ENCODE results near the gene L3MBTL2.
"Not testable (repeated sequence)": the region's sequence is repeated elsewhere in the genome, so short reads cannot be mapped to it uniquely, and the experiment has no call there.

L3MBTL2 gene

GRCh38 chr22:41252365-41252764 is 47.3 kb downstream of the L3MBTL2 start:
- TF ChIP-seq FOXP2 (optimal IDR thresholded peaks at IDR 0.05; ENCODE audit: control extremely low read depth, extremely low read length, insufficient read depth) (no peak), POLR2AphosphoS5 (IDR thresholded peaks at IDR 0.05; ENCODE audit: borderline replicate concordance, low read depth, low read length) (no peak), EZH2 (IDR thresholded peaks at IDR 0.05) (no peak)

GRCh38 chr22:41254230-41254629 is 49.1 kb downstream of the L3MBTL2 start:
- no peak overlapping the region for H3K4me3 ChIP-seq
- H3K36me3 ChIP-seq (ENCODE audit: insufficient read depth, low read length), result peaks cover 93% of the 10 kb centered on the region
- no peak overlapping the region for H3K9ac ChIP-seq (ENCODE audit: insufficient read length)
- no peaks in the 10 kb centered on the region for H3K9me3 ChIP-seq (ENCODE audit: low read depth, low read length)
- TF ChIP-seq EZH2 (IDR thresholded peaks at IDR 0.05) (no peak), FOXP2 (optimal IDR thresholded peaks at IDR 0.05; ENCODE audit: control extremely low read depth, extremely low read length, insufficient read depth) (no peak), POLR2AphosphoS5 (IDR thresholded peaks at IDR 0.05; ENCODE audit: borderline replicate concordance, low read depth, low read length) (no peak)
- no peak overlapping the region for H3K27ac ChIP-seq
- DNase-seq (ENCODE audit: low read depth, low spot score), result no peak

More at GRCh38 chr22:41252365-41252764, 47.3 kb downstream of the L3MBTL2 start:
- Histone ChIP-seq H3K9me3 (ENCODE audit: low read depth, low read length) (no peaks in the 10 kb centered on the region), H3K4me3 (no peak overlapping the region), H3K27ac (no peak overlapping the region), H3K36me3 (ENCODE audit: insufficient read depth, low read length) (peaks cover 93% of the 10 kb centered on the region), H3K9ac (ENCODE audit: insufficient read length) (no peak overlapping the region)
- DNase-seq (ENCODE audit: low read depth, low spot score), result no peak

GRCh38 chr22:41256254-41257253 is 51.4 kb downstream of the L3MBTL2 start:
- no peak overlapping the region for H3K27ac ChIP-seq
- H3K36me3 ChIP-seq (ENCODE audit: insufficient read depth, low read length), result peaks cover 93% of the 10 kb centered on the region
- no peaks in the 10 kb centered on the region for H3K9me3 ChIP-seq (ENCODE audit: low read depth, low read length)
- no peak for DNase-seq (ENCODE audit: low read depth, low spot score)
- no peak overlapping the region for H3K4me3 ChIP-seq
- H3K9ac ChIP-seq (ENCODE audit: insufficient read length), result no peak overlapping the region
- TF ChIP-seq POLR2AphosphoS5 (IDR thresholded peaks at IDR 0.05; ENCODE audit: borderline replicate concordance, low read depth, low read length) (no peak), EZH2 (IDR thresholded peaks at IDR 0.05) (no peak)

GRCh38 chr22:41257696-41258095 is 52.6 kb downstream of the L3MBTL2 start:
- DNase-seq (ENCODE audit: low read depth, low spot score), result no peak
- TF ChIP-seq POLR2AphosphoS5 (IDR thresholded peaks at IDR 0.05; ENCODE audit: borderline replicate concordance, low read depth, low read length), result no peak
- TF ChIP-seq EZH2 (IDR thresholded peaks at IDR 0.05), result no peak
- TF ChIP-seq FOXP2 (optimal IDR thresholded peaks at IDR 0.05; ENCODE audit: control extremely low read depth, extremely low read length, insufficient read depth), result no peak
- Histone ChIP-seq H3K27ac (no peak overlapping the region), H3K4me3 (no peak overlapping the region), H3K9ac (ENCODE audit: insufficient read length) (no peak overlapping the region), H3K36me3 (ENCODE audit: insufficient read depth, low read length) (peaks cover 96% of the 10 kb centered on the region), H3K9me3 (ENCODE audit: low read depth, low read length) (no peaks in the 10 kb centered on the region)

- not testable (repeated sequence) for H3K9me3 ChIP-seq (ENCODE audit: low read depth, low read length)
- peaks cover 97% of the 10 kb centered on the region for H3K36me3 ChIP-seq (ENCODE audit: insufficient read depth, low read length)
Measured at GRCh38 chr22:41259756-41260155, 54.6 kb downstream of the L3MBTL2 start.

GRCh38 chr22:41260871-41261270 is 55.8 kb downstream of the L3MBTL2 start:
- TF ChIP-seq POLR2AphosphoS5 (IDR thresholded peaks at IDR 0.05; ENCODE audit: borderline replicate concordance, low read depth, low read length) (no peak), FOXP2 (optimal IDR thresholded peaks at IDR 0.05; ENCODE audit: control extremely low read depth, extremely low read length, insufficient read depth) (no peak)
- Histone ChIP-seq H3K4me3 (no peak overlapping the region), H3K9ac (ENCODE audit: insufficient read length) (no peak overlapping the region), H3K27ac (no peak overlapping the region), H3K36me3 (ENCODE audit: insufficient read depth, low read length) (peaks cover 96% of the 10 kb centered on the region), H3K9me3 (ENCODE audit: low read depth, low read length) (no peaks in the 10 kb centered on the region)
- no peak for DNase-seq (ENCODE audit: low read depth, low spot score)

More at GRCh38 chr22:41259756-41260155, 54.6 kb downstream of the L3MBTL2 start:
- H3K27ac ChIP-seq; DNase-seq (ENCODE audit: low read depth, low spot score); H3K4me3 ChIP-seq; H3K9ac ChIP-seq (ENCODE audit: insufficient read length): not testable (repeated sequence)

- no peaks in the 10 kb centered on the region for H3K9me3 ChIP-seq (ENCODE audit: low read depth, low read length)
- TF ChIP-seq POLR2AphosphoS5 (IDR thresholded peaks at IDR 0.05; ENCODE audit: borderline replicate concordance, low read depth, low read length), result no peak
- H3K4me3 ChIP-seq, result no peak overlapping the region
- DNase-seq (ENCODE audit: low read depth, low spot score), result no peak
- no peak overlapping the region for H3K27ac ChIP-seq
- peaks cover 92% of the 10 kb centered on the region for H3K36me3 ChIP-seq (ENCODE audit: insufficient read depth, low read length)
- no peak overlapping the region for H3K9ac ChIP-seq (ENCODE audit: insufficient read length)
Measured at GRCh38 chr22:41261541-41262249, 56.6 kb downstream of the L3MBTL2 start.

GRCh38 chr22:41262250-41262765 is 57.2 kb downstream of the L3MBTL2 start:
- TF ChIP-seq FOXP2 (optimal IDR thresholded peaks at IDR 0.05; ENCODE audit: control extremely low read depth, extremely low read length, insufficient read depth), result no peak
- no peak for TF ChIP-seq POLR2AphosphoS5 (IDR thresholded peaks at IDR 0.05; ENCODE audit: borderline replicate concordance, low read depth, low read length)
- no peak for TF ChIP-seq EZH2 (IDR thresholded peaks at IDR 0.05)
- no peak overlapping the region for H3K27ac ChIP-seq
- H3K36me3 ChIP-seq (ENCODE audit: insufficient read depth, low read length), result peaks cover 89% of the 10 kb centered on the region
- H3K9ac ChIP-seq (ENCODE audit: insufficient read length), result no peak overlapping the region
- no peak for DNase-seq (ENCODE audit: low read depth, low spot score)
- H3K4me3 ChIP-seq, result no peak overlapping the region
- no peaks in the 10 kb centered on the region for H3K9me3 ChIP-seq (ENCODE audit: low read depth, low read length)

Data from SK-N-MC (cell line).